Ectodermal cell (in vitro differentiated cells): Measurements from ENCODE around the gene PLXNC1. TPM values are rescaled to one million over a fixed set of nuclear protein-coding genes. Genes with fewer than 3 reads are reported as not detected.

ENCODE experiments used
- H3K27ac ChIP-seq: 2 replicates; pipeline ENCODE4 v1.7.0; 2013; ENCODE audit warnings: mild to moderate bottlenecking, low read depth, low read length; ENCODE audit not compliant: insufficient read depth, poor library complexity, severe bottlenecking
- H3K27me3 ChIP-seq: 2 replicates; pipeline ENCODE4 v1.7.0; 2013; ENCODE audit warnings: mild to moderate bottlenecking, low read length; ENCODE audit not compliant: insufficient read depth, control insufficient read depth, poor library complexity, severe bottlenecking
- H3K36me3 ChIP-seq: one replicate; pipeline ENCODE4 v1.7.0; 2013; ENCODE audit warnings: low read length; ENCODE audit not compliant: control insufficient read depth, insufficient read depth
- H3K4me1 ChIP-seq: one replicate; pipeline ENCODE4 v1.7.0; 2013; ENCODE audit warnings: low read length; ENCODE audit not compliant: control insufficient read depth, insufficient read depth
- H3K4me3 ChIP-seq: 2 replicates; pipeline ENCODE4 v1.7.0; 2013; ENCODE audit warnings: low read depth, low read length, control low read depth; ENCODE audit not compliant: insufficient read depth
- H3K9me3 ChIP-seq: 2 replicates; pipeline ENCODE4 v1.7.0; 2013; ENCODE audit warnings: mild to moderate bottlenecking, low read length, moderate library complexity; ENCODE audit not compliant: control insufficient read depth
- WGBS, 2 experiments: methylation state at CpG; one replicate each; pipeline ENCODE4 v1.1.7; 2013; ENCODE audit warnings: missing lambda C conversion rate in 2 of 2; 5-methylcytosine and 5-hydroxymethylcytosine counted together
- polyA plus RNA-seq, 4 experiments: library from polyadenylated mRNA; stranded (reverse); fragments of 50-300 nt; gene quantifications; one replicate each; pipeline ENCODE4 v1.2.3, GENCODE V29; 2013

The PLXNC1 gene
- polyA plus RNA-seq (2013, experiment 1 of 4) = 4.8 TPM
- 4.2 TPM for polyA plus RNA-seq (2013, experiment 2 of 4)
- 5.4 TPM for polyA plus RNA-seq (2013, experiment 3 of 4)
- polyA plus RNA-seq (2013, experiment 4 of 4) = 7.1 TPM

DNA sequence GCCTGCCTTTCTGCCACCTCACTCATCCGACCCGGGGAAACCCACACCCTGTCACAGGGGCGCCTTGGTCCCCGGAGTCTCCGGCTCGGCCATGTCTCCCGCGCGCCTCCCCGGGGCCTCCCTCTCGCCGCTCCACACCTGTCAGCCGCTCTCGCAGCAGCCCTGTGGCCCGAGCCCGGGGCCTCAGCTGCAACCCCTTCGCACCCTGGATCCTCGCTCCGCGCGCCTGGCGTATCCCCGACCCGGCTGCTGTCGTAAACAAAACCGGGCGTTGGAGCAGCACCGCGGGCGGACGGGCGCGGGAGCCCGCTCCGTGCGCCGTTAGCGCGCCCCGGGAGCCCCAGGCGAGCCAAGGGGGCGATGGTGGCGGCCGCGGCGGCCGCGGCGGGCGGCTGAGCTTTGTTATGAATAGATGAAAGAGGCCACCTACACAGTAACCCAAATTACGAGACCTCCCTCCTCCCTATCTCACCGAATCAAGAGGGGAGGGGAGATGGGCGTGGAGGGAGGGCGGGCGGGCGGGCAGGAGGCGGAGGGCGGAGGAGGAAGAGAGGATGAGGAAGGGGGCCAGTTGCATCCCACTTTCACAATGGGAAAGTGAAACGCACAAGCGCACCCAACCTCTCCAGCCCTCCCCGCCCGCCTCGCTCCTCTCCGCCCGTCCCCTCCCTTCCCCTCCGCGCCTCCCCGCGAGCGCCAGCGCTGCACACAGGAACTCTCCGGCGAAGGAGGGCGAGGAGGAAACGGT, at the start of gene PLXNC1:
Gene PLXNC1 (plus strand): TSS at position 587 of the 748 bp plus-strand sequence. CDS start 395 bp downstream, outside the sequence.
- Histone ChIP-seq H3K4me1 (peaks cover 17% of the 10 kb centered on the region), H3K4me3 (peak within 1 kb of the TSS; percentile 63), H3K27me3 (peaks cover 65% of the 10 kb centered on the region), H3K9me3 (no peaks in the 10 kb centered on the region), H3K36me3 (no peaks in the 10 kb centered on the region), H3K27ac (no peak within 1 kb of the TSS)
- 0 to 1% methylated on average over 61 to 70 of the region's 75 CpGs for WGBS, 2 experiments

DNA sequence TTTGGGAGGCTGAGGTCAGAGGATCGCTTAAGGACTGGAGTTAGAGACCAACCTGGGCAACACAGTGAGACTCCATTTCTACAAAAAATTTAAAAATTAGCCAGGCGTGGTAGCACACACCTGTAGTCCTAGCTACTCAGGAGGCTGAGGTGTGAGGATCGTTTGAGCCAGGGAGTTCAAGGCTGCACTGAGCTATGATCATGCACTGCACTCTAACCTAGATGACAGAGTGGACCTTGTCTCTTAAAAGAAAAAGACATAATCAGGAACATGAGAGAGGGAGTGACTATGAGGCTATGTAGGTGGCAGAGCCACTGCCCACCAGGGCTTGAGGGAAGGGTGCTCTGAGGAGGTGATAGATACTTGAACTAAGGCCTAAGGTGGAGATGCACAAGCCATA, 49.2 kb upstream of the PLXNC1 start:
- Histone ChIP-seq H3K27ac (no peak overlapping the region), H3K4me3 (no peak overlapping the region), H3K4me1 (no peaks in the 10 kb centered on the region), H3K27me3 (peaks cover 27% of the 10 kb centered on the region), H3K9me3 (no peaks in the 10 kb centered on the region), H3K36me3 (no peaks in the 10 kb centered on the region)
- WGBS, 2 experiments = 93% methylated on average over 3 of the region's 3 CpGs

DNA sequence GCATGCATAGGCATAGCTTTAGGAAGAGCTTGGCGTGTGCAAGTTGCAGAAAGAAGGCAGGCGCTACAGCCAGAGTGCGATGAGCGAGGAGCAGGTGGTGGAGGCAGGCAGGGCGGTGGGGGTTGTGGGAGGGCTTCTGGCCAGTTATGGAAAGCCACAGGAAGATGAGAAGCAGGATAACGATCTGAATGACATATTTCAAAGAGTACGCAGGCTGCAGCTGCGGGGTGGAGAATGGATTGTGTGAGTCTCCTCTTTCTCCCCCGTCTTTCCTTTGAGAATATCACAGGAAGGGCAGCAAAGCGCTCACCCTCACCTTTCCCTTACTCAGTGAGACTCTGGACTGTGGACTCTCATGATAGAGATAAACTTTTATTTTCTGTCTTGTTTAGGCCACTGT, 48.7 kb upstream of the PLXNC1 start:
- no peaks in the 10 kb centered on the region for H3K9me3 ChIP-seq

DNA sequence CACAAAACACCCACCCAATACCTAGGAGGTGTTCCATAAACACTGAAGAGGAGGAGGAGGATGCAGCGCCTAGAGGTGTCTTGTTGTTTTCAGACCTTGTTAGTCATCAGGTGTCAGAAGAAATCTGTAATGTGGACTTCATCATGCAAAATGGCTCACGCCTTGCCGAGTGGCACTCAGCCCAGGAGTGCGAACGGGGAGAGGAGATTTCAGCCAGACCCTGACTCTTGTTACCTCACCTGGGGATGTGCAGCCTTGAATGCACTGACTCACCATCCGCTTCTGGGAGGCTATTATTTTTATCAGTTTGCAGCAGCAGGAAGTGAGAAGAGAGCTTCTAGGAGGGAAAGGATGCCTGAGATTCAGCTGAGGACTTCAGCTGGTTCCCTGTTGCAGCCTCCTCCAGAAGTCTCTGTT, 48.2 kb upstream of the PLXNC1 start:
- 90 to 91% methylated on average over 6 of the region's 6 CpGs for WGBS, 2 experiments
- H3K4me3 ChIP-seq = no peak overlapping the region
- no peaks in the 10 kb centered on the region for H3K36me3 ChIP-seq
- no peaks in the 10 kb centered on the region for H3K9me3 ChIP-seq
- H3K27ac ChIP-seq = no peak overlapping the region
- H3K27me3 ChIP-seq = peaks cover 27% of the 10 kb centered on the region
- no peaks in the 10 kb centered on the region for H3K4me1 ChIP-seq

More for the DNA sequence above, 48.7 kb upstream of the PLXNC1 start:
- no peak overlapping the region for H3K4me3 ChIP-seq
- H3K36me3 ChIP-seq = no peaks in the 10 kb centered on the region
- WGBS, 2 experiments = 88 to 92% methylated on average over 10 of the region's 10 CpGs
- peaks cover 27% of the 10 kb centered on the region for H3K27me3 ChIP-seq
- no peak overlapping the region for H3K27ac ChIP-seq
- no peaks in the 10 kb centered on the region for H3K4me1 ChIP-seq

DNA sequence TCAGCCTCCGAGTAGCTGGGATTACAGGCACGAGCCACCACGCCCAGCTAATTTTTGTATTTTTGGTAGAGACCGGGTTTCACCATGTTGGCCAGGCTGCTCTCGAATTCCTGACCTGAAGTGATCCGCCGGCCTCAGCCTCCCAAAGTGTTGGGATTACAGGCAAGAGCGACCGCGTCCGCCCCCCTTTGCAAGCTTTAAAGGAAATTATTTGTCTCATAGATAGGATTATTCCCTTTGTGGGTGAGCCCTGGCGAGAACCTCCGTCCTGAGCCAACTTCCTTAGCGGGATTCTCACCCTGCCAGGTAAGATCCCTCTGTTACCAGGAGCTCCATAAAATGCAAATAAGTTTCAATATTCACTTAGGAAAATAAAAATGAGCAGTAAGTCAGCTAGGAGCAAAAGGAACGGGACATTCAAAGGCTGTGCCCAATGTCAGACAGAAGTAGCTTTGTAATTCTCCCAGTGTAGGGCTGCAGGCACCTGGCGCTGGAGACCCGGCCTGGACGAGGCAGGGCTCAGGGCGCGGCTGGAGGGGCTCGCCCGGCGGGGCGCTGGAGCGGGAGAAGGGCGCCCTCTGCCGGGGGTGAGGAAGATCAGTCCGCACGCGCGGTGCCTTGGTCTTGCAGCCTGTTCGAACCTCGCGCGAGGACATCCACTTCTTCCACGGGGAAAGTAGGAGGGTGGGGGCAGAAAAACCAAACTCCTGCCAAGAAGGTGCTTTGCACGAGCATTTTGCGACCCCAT, 47.2 kb upstream of the PLXNC1 start:
- Histone ChIP-seq H3K4me3 (peak overlapping the region; percentile 50), H3K27ac (no peak overlapping the region), H3K36me3 (no peaks in the 10 kb centered on the region), H3K4me1 (peaks cover 1% of the 10 kb centered on the region), H3K9me3 (no peaks in the 10 kb centered on the region), H3K27me3 (peaks cover 27% of the 10 kb centered on the region)
- 33 to 34% methylated on average over 38 of the region's 38 CpGs for WGBS, 2 experiments

DNA sequence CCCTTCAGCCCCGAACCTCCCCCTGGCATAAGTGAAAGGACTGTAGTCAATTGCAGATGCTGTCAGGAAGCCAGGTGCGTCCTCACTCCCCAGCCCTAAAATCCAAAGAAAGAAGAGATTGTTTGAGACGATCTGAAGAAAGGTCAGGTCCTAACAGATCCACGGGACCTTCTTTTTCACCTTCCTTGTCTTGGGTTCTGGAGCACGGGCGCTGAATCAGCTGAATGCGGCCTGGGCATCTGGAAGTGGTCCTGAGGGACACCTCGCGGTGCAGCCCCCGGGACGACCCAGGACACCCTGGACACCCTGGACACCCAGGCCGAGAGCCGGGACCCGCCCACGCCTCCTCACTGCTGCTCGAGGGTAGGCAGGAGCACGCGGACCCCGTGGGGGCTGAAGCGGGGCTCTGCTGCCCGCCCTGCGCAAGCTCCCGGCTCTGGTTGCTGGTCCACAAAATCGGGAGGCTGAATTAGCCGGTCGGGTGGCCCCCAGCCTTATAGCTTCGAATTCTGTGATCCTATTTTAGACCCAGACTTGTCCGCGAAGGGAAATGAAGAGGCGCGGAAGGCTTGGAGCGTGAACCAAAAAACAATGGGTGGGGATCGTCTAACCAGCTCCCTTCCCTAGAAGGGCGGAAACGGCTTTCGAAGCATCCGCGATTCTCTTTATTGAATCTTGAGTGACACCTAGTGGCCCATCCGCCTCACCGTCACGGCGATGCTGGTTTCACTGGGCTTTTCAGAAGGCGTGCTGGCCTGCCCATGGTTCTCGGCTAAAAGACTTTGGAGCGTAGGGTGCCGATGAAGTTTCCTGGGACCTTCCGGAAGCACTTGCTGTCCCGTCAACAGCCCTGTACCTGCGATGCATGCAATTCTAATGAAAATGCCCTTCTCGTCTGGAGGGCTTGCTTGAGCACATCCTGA, 46.4 kb upstream of the PLXNC1 start:
- peaks cover 27% of the 10 kb centered on the region for H3K27me3 ChIP-seq
- no peaks in the 10 kb centered on the region for H3K9me3 ChIP-seq
- no peak overlapping the region for H3K27ac ChIP-seq
- H3K4me1 ChIP-seq = peaks cover 2% of the 10 kb centered on the region
- no peaks in the 10 kb centered on the region for H3K36me3 ChIP-seq
- 6% methylated on average over 50 of the region's 50 CpGs for WGBS, 2 experiments
- H3K4me3 ChIP-seq = peak overlapping the region; percentile 50

DNA sequence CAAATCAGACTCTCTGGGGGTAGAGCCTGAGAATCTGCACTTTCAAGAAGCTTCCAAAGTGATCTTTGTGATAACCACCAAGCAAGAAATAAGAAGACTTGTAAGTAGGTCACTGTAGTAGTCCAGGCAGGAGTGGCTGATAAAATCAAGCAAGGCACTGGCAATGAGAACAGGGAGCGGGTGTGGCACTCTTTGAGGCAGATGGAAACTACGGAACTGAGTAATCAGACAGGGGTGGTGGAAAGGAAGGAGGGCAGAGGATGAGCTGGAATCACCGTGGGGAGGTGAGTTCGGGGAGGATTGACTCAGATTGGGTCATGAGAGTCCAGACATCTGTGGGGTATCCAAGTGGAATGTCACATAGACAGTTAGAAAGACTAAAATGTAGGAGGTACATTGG, 44.4 kb upstream of the PLXNC1 start:
- 92 to 95% methylated on average over 4 of the region's 4 CpGs for WGBS, 2 experiments
- H3K4me3 ChIP-seq = no peak overlapping the region

DNA sequence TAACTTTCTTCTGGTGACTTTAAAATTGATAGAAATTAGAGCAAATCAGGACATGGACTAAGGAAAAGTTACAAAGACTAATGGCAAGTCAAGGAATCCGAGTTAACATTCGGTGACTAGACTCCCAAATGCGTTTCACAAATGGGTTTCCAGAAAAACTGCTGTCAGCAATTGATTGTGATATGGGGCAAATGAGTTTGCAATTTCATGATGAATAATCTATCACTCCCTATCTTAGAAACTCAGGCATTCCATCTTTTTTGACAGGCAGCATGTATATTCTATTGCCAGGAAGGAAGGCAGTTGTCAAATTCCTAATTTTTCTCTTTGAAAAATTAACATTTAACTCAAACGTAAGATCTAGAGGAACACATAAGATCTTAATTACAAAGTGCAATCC, 40.5 kb upstream of the PLXNC1 start:
- 93 to 94% methylated on average over 3 to 4 of the region's 4 CpGs for WGBS, 2 experiments
- Histone ChIP-seq H3K27me3 (no peaks in the 10 kb centered on the region), H3K27ac (no peak overlapping the region)

More for the DNA sequence above, 44.4 kb upstream of the PLXNC1 start:
- no peaks in the 10 kb centered on the region for H3K9me3 ChIP-seq
- H3K27ac ChIP-seq = no peak overlapping the region
- H3K4me1 ChIP-seq = peaks cover 2% of the 10 kb centered on the region
- no peaks in the 10 kb centered on the region for H3K36me3 ChIP-seq
- H3K27me3 ChIP-seq = peaks cover 27% of the 10 kb centered on the region

DNA sequence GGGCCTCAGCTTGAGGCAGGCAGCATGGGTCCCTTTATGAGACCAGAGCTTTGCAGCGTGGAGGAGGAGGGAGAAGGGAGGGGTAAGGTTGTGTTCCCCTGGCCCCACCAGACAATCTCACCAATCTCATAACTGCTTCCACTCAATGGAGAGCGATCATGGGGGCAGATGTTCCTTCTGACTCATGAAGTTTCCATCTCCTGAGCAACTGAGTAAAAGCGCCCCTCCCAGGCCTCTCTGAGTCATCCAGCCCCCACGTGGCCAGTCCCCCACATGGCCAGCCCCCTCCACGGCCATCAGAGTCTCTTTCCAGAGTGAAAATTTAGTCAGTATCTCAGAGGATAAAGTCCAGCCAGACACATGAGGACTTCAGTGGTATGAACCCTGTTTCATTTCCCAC, 39.2 kb upstream of the PLXNC1 start:
- Histone ChIP-seq H3K27ac (no peak overlapping the region), H3K4me1 (peaks cover 2% of the 10 kb centered on the region), H3K9me3 (no peaks in the 10 kb centered on the region), H3K27me3 (no peaks in the 10 kb centered on the region), H3K36me3 (no peaks in the 10 kb centered on the region), H3K4me3 (no peak overlapping the region)
- 74 to 75% methylated on average over 4 to 5 of the region's 5 CpGs for WGBS, 2 experiments

More for the DNA sequence above, 40.5 kb upstream of the PLXNC1 start:
- no peak overlapping the region for H3K4me3 ChIP-seq
- no peaks in the 10 kb centered on the region for H3K9me3 ChIP-seq
- H3K36me3 ChIP-seq = no peaks in the 10 kb centered on the region
- peaks cover 2% of the 10 kb centered on the region for H3K4me1 ChIP-seq
